NCI-H2081 treated with DMSO at 0.1 percent for 48 hours (cell line): ENCODE measurements around the gene HNRNPUL1.

ENCODE experiments used
- DNase-seq: peaks from one replicate; lab custom pipeline; 2025; lab: John Stamatoyannopoulos, UW

Gene HNRNPUL1

DNA sequence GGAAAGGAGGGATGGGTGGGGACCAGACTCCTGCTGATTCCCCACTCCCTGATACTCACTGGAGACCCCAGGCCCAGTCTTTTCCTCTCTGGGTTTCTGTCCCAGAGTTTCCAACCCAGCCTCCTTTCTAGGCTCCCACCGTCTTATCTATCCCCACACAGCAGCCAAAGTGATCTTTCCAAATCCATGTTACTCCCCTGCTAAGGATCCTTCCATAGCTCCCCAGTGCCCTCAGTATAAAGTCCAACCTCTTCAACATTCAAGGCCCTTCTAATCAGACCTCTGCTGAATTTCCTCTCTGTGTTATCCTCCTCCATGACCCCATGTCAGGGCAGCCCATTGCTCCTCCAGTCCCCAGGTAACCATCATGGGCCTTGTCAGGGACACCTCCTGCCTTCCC is 90.9 kb downstream of the HNRNPUL1 start:
- no peak for DNase-seq

DNA sequence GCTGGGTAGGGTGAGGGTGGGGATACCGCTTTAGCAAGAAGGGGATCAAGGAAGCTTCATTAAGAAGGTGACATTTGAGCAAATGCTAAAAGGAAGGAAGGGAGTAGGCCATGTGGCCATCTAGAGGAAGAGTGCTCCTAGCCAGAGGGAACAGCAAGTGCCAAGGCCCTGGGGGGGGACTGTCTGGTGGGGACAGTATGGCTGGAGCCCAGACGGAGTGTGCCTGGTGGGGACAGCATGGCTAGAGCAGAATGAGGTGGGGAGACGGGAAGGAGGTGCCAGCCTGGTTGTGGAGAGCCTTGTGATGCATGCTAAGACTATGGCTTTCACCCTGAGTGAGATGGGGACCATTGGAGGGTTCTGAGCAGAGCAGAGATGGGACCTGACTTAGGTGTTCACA is 91.6 kb downstream of the HNRNPUL1 start:
- no peak for DNase-seq

DNA sequence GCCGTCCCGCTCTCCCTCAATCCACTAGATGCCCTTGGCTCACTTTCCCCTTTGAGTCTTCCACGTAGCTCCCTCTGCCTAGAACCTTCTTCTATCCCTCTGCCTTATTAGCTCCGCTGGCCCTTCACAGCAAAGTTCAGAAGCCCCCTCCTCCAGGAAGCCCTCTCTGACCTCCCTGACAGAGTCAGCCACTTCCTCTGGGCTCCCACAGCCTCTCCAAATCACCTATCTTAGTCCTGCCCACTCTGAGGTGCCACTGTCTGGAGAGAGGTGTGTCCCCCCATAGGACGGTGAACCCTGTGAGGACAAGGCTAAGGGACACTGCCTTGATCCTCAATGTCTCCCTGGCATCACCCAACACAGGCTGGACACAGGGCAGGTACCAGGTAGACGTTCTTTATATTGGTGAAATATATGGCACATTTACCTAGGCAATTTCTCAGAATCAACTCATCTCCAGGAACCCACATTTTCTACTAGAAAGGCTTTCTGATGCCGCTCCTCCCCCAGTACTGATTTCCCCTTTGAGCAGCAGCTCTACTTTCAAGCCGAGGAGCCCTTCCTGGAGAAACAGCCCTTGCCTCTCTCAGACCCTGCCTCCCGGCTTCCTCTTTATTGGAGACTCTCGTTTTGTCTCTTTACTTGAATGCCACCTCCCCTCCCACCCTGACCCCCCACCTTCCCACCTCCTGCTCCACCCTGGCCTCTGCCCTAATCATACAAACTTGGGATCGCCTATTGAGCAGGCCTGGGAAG is 93.0 kb downstream of the HNRNPUL1 start:
- DNase-seq: no peak
